GM12864 (cell line): Measurements from ENCODE around the gene DYNC2I2.
A peak's percentile ranks its signal among the peaks of the same experiment; 100 is the strongest.

ENCODE experiments used
- DNase-seq: peaks from one replicate; pipeline ENCODE4 v3.0.0-alpha.2; 2011; ENCODE audit warnings: low read depth
- H3K4me3 ChIP-seq: 2 replicates; pipeline ENCODE4 v1.5.1; 2011; ENCODE audit warnings: mild to moderate bottlenecking, low read depth, low read length, control low read depth
- TF ChIP-seq, protein P1 (sequence below): IDR thresholded peaks from 2 replicates; pipeline ENCODE4 v1.5.1; 2011; ENCODE audit warnings: low read depth, mild to moderate bottlenecking, moderate library complexity, low read length, control low read depth, inconsistent platforms; ENCODE audit errors: missing control alignments

DYNC2I2 gene

DNA sequence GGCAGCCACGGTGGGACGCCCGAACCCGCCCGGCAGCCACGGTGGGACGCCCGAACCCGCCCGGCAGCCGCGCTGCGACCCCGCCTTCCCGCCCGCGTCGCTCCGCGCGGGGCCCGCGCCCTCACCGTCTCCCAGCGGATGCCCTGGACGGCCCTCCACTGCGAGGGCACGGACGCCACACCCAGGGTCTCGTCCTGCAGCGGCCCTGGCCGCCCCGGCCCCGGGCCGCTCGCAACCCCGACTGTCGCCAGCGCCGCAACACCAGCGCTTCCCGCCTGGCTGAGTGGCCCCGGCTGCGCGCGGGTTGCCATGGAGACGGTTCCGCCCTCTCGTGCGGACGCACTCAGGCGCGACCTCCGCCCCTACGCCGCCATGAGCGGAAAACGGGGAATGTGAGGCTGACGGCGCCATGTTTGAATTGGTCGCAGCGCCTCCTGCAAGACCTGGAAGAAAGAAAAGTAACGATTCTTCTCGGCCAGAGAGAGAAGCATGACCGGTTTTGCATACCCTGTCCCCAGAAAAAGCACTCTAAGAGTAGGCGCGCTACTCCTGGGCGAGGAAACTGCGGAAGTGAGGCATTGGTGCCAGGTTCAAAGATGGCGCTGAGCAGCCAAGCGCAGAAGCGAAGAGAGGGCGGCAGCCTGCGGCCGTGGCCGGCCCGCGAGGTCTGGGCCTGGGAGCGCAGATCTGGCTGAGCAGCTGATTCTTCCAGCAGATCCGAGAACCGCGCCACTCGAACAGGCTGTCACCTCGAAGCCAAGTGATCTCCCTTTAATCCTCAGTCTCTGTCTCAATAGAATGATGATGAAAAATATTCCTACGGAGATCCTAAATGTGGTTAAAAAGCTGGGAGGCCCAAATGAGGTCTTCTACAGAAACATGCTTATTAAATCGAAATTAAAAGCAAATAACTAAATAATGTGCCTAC is at the start of gene DYNC2I2:
TSS of gene DYNC2I2 (minus strand) at position 432 of the 928 bp plus-strand sequence. CDS start at position 311, 121 bp downstream.
- peak within 1 kb of the TSS; percentile 97 for H3K4me3 ChIP-seq
- TF ChIP-seq, protein P1, sequence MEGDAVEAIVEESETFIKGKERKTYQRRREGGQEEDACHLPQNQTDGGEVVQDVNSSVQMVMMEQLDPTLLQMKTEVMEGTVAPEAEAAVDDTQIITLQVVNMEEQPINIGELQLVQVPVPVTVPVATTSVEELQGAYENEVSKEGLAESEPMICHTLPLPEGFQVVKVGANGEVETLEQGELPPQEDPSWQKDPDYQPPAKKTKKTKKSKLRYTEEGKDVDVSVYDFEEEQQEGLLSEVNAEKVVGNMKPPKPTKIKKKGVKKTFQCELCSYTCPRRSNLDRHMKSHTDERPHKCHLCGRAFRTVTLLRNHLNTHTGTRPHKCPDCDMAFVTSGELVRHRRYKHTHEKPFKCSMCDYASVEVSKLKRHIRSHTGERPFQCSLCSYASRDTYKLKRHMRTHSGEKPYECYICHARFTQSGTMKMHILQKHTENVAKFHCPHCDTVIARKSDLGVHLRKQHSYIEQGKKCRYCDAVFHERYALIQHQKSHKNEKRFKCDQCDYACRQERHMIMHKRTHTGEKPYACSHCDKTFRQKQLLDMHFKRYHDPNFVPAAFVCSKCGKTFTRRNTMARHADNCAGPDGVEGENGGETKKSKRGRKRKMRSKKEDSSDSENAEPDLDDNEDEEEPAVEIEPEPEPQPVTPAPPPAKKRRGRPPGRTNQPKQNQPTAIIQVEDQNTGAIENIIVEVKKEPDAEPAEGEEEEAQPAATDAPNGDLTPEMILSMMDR: no peak

GRCh38 chr9:128706045-128706444 is 49.4 kb upstream of the DYNC2I2 start:
- no peak overlapping the region for H3K4me3 ChIP-seq
- DNase-seq: no peak
- TF ChIP-seq, protein P1: no peak

More for the DNA sequence above, at the start of gene DYNC2I2:
- DNase-seq: peak; percentile 66

DNA sequence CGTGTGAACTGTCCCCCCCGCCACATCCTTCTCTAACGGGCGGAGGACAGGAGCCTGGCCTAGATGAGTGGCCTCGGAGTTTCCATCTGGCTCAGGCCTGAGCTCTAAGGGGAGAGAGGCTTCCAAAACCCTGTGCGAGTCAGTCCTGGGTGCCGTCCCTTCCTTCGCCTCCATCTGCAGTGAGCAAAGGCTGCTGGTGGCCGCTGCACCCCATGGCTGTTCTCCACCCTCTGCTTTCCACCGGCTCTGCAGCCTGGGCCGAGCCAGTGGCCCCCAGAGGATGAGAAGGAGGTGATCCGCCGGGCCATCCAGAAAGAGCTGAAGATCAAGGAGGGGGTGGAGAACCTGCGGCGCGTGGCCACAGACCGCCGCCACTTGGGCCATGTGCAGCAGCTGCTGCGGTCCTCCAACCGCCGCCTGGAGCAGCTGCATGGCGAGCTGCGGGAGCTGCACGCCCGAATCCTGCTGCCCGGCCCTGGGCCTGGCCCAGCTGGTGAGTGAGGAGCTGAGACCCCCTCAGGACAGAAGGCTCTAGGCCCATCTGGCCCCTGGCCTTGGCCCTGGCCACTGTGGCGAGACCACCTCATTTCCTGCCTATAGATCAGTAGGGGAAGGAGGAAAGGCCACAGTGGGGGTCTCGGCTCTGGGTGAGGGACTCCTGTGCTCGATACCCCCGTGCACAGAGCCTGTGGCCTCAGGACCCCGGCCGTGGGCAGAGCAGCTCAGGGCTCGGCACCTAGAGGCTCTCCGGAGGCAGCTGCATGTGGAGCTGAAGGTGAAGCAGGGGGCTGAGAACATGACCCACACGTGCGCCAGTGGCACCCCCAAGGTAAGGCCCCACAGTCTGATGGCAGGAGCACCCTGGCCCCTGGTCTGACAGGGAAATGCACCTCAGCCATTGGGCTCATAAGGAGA is 48.7 kb upstream of the DYNC2I2 start:
- no peak overlapping the region for H3K4me3 ChIP-seq
- no peak for DNase-seq
- TF ChIP-seq, protein P1: no peak

DNA sequence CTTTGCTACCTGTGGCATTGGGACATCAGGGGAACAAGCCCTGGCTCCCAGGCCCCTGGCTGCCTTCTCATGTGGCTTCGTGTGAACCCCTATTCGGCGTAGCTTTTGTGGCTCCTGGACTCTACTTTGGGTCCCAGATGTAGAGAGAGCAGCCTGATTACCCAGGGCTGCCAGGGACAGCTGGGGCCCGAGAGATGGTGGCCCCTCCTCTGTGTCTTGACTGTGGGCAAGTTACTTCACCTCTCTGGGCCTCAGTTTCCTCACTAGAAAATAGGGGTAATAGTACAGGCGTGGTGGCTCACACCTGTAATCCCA is 47.7 kb upstream of the DYNC2I2 start:
- TF ChIP-seq, protein P1: no peak
- no peak overlapping the region for H3K4me3 ChIP-seq
- no peak for DNase-seq

- DNase-seq: no peak
- peak overlapping the region; percentile 66 for H3K4me3 ChIP-seq
- TF ChIP-seq, protein P1: no peak
These were observed 47.1 kb upstream of the DYNC2I2 start for GRCh38 chr9:128703616-128704355.

DNA sequence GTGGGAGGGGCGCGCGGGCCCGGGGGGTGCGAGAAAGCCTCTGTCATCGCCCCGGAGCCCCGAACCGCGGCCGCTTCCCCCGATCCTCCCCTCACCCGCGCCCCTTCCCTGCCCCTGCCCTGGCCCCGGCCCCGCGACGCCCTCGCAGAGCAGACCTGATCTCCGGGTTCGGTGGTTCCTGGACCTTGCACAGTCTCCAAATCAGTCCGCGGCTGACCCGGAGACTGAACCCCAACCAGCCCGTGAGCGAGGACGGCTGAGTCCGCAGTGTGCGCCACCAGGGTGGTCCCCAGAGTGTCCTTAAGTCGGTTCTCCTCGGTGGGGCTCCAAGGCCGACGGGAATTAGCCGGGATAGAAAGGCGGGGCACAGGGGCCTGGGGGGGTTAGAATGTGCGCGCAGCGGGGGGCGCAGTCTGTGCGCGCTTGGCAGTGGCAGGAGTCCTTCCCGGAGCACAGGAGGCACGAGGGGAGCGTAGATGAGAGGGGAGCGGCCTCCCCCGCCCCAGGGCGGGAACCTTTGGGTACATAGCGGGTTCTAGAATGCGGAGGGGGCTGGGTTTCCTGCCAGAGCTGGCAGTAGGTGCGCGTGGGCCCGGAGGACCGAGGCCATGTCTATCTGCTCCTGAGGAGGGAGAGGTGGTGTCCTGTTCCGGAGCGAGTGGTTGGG is 46.4 kb upstream of the DYNC2I2 start:
- DNase-seq: no peak
- TF ChIP-seq, protein P1: no peak
- peak overlapping the region; percentile 66 for H3K4me3 ChIP-seq
